ENCODE data around the gene EEPD1. TPM values are rescaled to one million over a fixed set of nuclear protein-coding genes. Genes with fewer than 3 reads are reported as not detected.

Gene EEPD1
- polyA plus RNA-seq, 1 experiment, result 2.5 TPM

GRCh38 chr7:36312915-36313334, 159.9 kb downstream of the EEPD1 start:
- H3K27me3 ChIP-seq (ENCODE audit: control insufficient read depth, insufficient read depth, low read length), result peaks cover 5% of the 10 kb centered on the region
- DNase-seq (ENCODE audit: low read depth), result no peak
- no peaks in the 10 kb centered on the region for H3K36me3 ChIP-seq (ENCODE audit: control insufficient read depth, insufficient read depth, low read length)
- H3K4me3 ChIP-seq (ENCODE audit: low read depth, low read length), result no peak overlapping the region
- TF ChIP-seq, protein P1, sequence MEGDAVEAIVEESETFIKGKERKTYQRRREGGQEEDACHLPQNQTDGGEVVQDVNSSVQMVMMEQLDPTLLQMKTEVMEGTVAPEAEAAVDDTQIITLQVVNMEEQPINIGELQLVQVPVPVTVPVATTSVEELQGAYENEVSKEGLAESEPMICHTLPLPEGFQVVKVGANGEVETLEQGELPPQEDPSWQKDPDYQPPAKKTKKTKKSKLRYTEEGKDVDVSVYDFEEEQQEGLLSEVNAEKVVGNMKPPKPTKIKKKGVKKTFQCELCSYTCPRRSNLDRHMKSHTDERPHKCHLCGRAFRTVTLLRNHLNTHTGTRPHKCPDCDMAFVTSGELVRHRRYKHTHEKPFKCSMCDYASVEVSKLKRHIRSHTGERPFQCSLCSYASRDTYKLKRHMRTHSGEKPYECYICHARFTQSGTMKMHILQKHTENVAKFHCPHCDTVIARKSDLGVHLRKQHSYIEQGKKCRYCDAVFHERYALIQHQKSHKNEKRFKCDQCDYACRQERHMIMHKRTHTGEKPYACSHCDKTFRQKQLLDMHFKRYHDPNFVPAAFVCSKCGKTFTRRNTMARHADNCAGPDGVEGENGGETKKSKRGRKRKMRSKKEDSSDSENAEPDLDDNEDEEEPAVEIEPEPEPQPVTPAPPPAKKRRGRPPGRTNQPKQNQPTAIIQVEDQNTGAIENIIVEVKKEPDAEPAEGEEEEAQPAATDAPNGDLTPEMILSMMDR (IDR thresholded peaks at IDR 0.05; ENCODE audit: insufficient read depth, low read depth, low read length), result no peak
- POLR2A ChIA-PET, result no interaction called here
- CTCF ChIA-PET, result interaction anchor here (2.0 to 2.1 kb wide), 2 partner anchors 10 to 12 kb away, joined by 7 read pairs; no protein-coding TSS in a partner anchor

- Histone ChIP-seq H3K36me3 (ENCODE audit: control insufficient read depth, insufficient read depth, low read length) (no peaks in the 10 kb centered on the region), H3K27me3 (ENCODE audit: control insufficient read depth, insufficient read depth, low read length) (peaks cover 5% of the 10 kb centered on the region), H3K4me3 (ENCODE audit: low read depth, low read length) (no peak overlapping the region)
- TF ChIP-seq, protein P1 (IDR thresholded peaks at IDR 0.05; ENCODE audit: insufficient read depth, low read depth, low read length), result no peak
- DNase-seq (ENCODE audit: low read depth), result no peak
- ChIA-PET POLR2A (no interaction called here), CTCF (interaction anchor here (1.2 to 2.1 kb wide), 3 partner anchors 11 to 22 kb away, joined by 3 to 7 read pairs (median 7); no protein-coding TSS in a partner anchor)
Measured at GRCh38 chr7:36313607-36314006, 160.6 kb downstream of the EEPD1 start.

GRCh38 chr7:36314491-36314890, 161.4 kb downstream of the EEPD1 start:
- CTCF ChIA-PET, result interaction anchor here (1.2 to 2.1 kb wide), 4 partner anchors 11 to 329 kb away, joined by 3 to 12 read pairs (median 7); no protein-coding TSS in a partner anchor
- POLR2A ChIA-PET, result no interaction called here
- Histone ChIP-seq H3K4me3 (ENCODE audit: low read depth, low read length) (no peak overlapping the region), H3K36me3 (ENCODE audit: control insufficient read depth, insufficient read depth, low read length) (no peaks in the 10 kb centered on the region), H3K27me3 (ENCODE audit: control insufficient read depth, insufficient read depth, low read length) (peaks cover 3% of the 10 kb centered on the region)
- TF ChIP-seq, protein P1 (IDR thresholded peaks at IDR 0.05; ENCODE audit: insufficient read depth, low read depth, low read length), result no peak
- no peak for DNase-seq (ENCODE audit: low read depth)

DNA sequence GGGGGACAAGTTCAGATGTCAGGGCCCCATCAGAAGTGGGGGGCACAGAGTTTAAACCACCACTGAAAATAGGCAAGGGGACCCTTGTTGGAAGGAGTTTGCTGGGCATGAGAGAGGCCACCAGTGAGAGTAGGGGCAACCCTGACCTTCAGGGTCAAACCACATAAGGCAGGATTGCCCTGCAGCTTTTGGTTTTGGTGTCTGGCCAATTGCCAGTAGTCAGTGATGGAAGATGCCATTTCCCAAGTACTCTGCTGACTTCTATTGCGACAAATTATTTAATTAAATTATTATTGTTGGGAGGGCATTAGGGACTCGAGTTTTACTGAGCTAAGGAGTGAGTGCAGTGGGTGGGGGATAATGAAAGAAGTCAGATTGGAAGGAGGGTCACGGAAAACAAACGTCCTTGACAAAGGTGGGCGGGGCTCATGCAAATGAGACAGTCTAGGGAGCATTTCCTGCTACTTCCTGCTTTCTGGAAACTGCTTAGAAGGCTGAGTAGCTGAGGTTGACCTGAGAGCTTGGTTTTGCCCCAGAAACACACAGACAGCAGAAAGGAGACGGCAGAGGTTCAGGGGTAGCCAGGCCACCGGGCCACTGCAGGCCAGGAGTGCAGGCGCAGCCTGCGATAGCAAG, 162.4 kb downstream of the EEPD1 start:
- no peaks in the 10 kb centered on the region for H3K36me3 ChIP-seq (ENCODE audit: control insufficient read depth, insufficient read depth, low read length)
- TF ChIP-seq, protein P1 (IDR thresholded peaks at IDR 0.05; ENCODE audit: insufficient read depth, low read depth, low read length), result no peak
- POLR2A ChIA-PET, result no interaction called here
- peaks cover 2% of the 10 kb centered on the region; the same call in 1 of the 2 replicates for H3K27me3 ChIP-seq (ENCODE audit: control insufficient read depth, insufficient read depth, low read length)
- H3K4me3 ChIP-seq (ENCODE audit: low read depth, low read length), result no peak overlapping the region
- CTCF ChIA-PET, result interaction anchor here (0.6 to 2.1 kb wide), 7 partner anchors 10 to 605 kb away, joined by 3 to 12 read pairs (median 4); no protein-coding TSS in a partner anchor
- no peak for DNase-seq (ENCODE audit: low read depth)

DNA sequence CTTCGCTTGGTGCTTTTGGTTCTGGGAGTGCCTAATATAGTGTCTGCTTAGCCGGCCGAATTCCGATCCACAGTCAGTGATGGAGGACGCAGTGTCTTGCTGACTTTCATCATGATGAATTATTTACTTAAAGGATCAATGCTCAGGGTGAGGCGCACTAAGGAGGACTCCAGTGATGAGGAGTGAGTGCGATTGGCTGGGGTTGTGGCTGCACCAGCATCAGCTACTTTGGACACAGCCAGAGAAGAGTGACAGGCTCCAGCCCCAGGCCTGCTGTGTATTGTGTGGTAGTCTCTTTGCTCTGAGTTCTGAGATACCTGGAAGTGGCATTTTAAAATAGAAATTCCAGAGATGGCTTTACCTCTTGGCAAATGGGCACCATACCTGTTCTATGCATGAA, 163.3 kb downstream of the EEPD1 start:
- TF ChIP-seq, protein P1 (IDR thresholded peaks at IDR 0.05; ENCODE audit: insufficient read depth, low read depth, low read length), result no peak
- H3K4me3 ChIP-seq (ENCODE audit: low read depth, low read length), result no peak overlapping the region
- no peak for DNase-seq (ENCODE audit: low read depth)
- H3K27me3 ChIP-seq (ENCODE audit: control insufficient read depth, insufficient read depth, low read length), result peaks cover 2% of the 10 kb centered on the region; the same call in 1 of the 2 replicates
- ChIA-PET POLR2A (no interaction called here), CTCF (interaction anchor here (1.0 to 2.0 kb wide), 3 partner anchors 13 to 606 kb away, joined by 3 to 12 read pairs (median 4); no protein-coding TSS in a partner anchor)
- no peaks in the 10 kb centered on the region for H3K36me3 ChIP-seq (ENCODE audit: control insufficient read depth, insufficient read depth, low read length)
